Type B pancreatic cell (in vitro differentiated cells): ENCODE results near the gene RBBP8NL. TPM values are rescaled to one million over a fixed set of nuclear protein-coding genes. Genes with fewer than 3 reads are reported as not detected.

ENCODE experiments used
- DNase-seq: peaks from one replicate; pipeline ENCODE4 v3.0.0; 2021; ENCODE audit warnings: mixed read lengths; ENCODE audit not compliant: unreplicated experiment; ENCODE audit errors: extremely low spot score
- H3K27ac Mint-ChIP-seq: 2 replicates; pipeline ENCODE4 v1.8.0; 2021; ENCODE audit warnings: mild to moderate bottlenecking, mixed read lengths
- H3K27me3 Mint-ChIP-seq: 2 replicates; pipeline ENCODE4 v1.8.0; 2021; ENCODE audit warnings: mixed read lengths
- H3K36me3 Mint-ChIP-seq: 2 replicates; pipeline ENCODE4 v1.8.0; 2021; ENCODE audit warnings: mixed read lengths
- H3K4me1 Mint-ChIP-seq: one replicate; pipeline ENCODE4 v1.8.0; 2021; ENCODE audit warnings: mixed read lengths; ENCODE audit not compliant: unreplicated experiment
- H3K4me3 Mint-ChIP-seq: 2 replicates; pipeline ENCODE4 v1.8.0; 2021; ENCODE audit warnings: mild to moderate bottlenecking, mixed read lengths
- H3K9me3 Mint-ChIP-seq: 2 replicates; pipeline ENCODE4 v1.8.0; 2021; ENCODE audit warnings: mixed read lengths
- total RNA-seq: library from RNA; stranded (reverse); gene quantifications from 2 replicates; pipeline ENCODE4 v1.2.1, GENCODE V29; 2021; ENCODE audit warnings: low replicate concordance
- TF ChIP-seq, protein P1 (sequence below): fragments of 200-600 bp; sonication (generic); conservative IDR thresholded peaks from 2 replicates; pipeline ENCODE4 v1.5.0; 2021; ENCODE audit warnings: antibody characterized with exemption, mild to moderate bottlenecking

RBBP8NL gene
- total RNA-seq, 1 donor from 2014 or later = 7.3 TPM

GRCh38 chr20:62446481-62446880, 19.1 kb upstream of the RBBP8NL start:
- H3K27ac Mint-ChIP-seq = peak overlapping the region; percentile 25
- H3K36me3 Mint-ChIP-seq = no peaks in the 10 kb centered on the region
- H3K4me3 Mint-ChIP-seq = no peak overlapping the region
- DNase-seq = no peak
- peaks cover 3% of the 10 kb centered on the region for H3K27me3 Mint-ChIP-seq
- TF ChIP-seq, protein P1, sequence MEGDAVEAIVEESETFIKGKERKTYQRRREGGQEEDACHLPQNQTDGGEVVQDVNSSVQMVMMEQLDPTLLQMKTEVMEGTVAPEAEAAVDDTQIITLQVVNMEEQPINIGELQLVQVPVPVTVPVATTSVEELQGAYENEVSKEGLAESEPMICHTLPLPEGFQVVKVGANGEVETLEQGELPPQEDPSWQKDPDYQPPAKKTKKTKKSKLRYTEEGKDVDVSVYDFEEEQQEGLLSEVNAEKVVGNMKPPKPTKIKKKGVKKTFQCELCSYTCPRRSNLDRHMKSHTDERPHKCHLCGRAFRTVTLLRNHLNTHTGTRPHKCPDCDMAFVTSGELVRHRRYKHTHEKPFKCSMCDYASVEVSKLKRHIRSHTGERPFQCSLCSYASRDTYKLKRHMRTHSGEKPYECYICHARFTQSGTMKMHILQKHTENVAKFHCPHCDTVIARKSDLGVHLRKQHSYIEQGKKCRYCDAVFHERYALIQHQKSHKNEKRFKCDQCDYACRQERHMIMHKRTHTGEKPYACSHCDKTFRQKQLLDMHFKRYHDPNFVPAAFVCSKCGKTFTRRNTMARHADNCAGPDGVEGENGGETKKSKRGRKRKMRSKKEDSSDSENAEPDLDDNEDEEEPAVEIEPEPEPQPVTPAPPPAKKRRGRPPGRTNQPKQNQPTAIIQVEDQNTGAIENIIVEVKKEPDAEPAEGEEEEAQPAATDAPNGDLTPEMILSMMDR = no peak
- H3K4me1 Mint-ChIP-seq = no peaks in the 10 kb centered on the region
- no peaks in the 10 kb centered on the region for H3K9me3 Mint-ChIP-seq

- no peaks in the 10 kb centered on the region for H3K4me1 Mint-ChIP-seq
- TF ChIP-seq, protein P1 = no peak
- no peaks in the 10 kb centered on the region for H3K9me3 Mint-ChIP-seq
- H3K36me3 Mint-ChIP-seq = no peaks in the 10 kb centered on the region
- peaks cover 3% of the 10 kb centered on the region for H3K27me3 Mint-ChIP-seq
- no peak for DNase-seq
- H3K27ac Mint-ChIP-seq = no peak overlapping the region
- H3K4me3 Mint-ChIP-seq = no peak overlapping the region
Observed at GRCh38 chr20:62445553-62446340, 18.4 kb upstream of the RBBP8NL start.

DNA sequence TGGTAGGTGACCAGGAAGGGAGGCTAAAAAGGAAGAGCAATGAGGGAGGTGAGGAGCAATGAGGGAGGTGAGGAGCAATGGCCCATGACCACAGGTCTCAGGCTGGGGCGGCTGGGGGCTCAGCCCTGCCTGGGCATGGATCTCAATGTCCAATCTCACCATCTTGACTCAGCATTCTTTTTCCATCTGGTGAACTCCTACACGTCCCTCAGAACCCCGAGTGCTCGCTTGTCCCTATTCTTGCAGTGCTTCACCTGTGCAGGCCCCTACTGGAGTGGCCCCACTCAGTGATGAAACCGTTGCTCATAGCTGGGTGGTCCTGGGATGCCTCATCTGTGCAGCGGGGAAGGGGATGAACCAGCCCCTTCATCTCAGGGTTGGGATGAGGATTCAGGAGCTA, 16.9 kb upstream of the RBBP8NL start:
- no peak overlapping the region for H3K4me3 Mint-ChIP-seq
- TF ChIP-seq, protein P1 = no peak
- H3K27ac Mint-ChIP-seq = no peak overlapping the region
- no peaks in the 10 kb centered on the region for H3K9me3 Mint-ChIP-seq
- H3K4me1 Mint-ChIP-seq = no peaks in the 10 kb centered on the region
- H3K36me3 Mint-ChIP-seq = no peaks in the 10 kb centered on the region
- no peaks in the 10 kb centered on the region for H3K27me3 Mint-ChIP-seq
- no peak for DNase-seq

- DNase-seq = no peak
- Mint-ChIP-seq H3K4me3 (no peak overlapping the region), H3K4me1 (no peaks in the 10 kb centered on the region), H3K27me3 (no peaks in the 10 kb centered on the region), H3K9me3 (no peaks in the 10 kb centered on the region), H3K36me3 (no peaks in the 10 kb centered on the region), H3K27ac (no peak overlapping the region)
- TF ChIP-seq, protein P1 = no peak
Observed at GRCh38 chr20:62441987-62442539, 14.7 kb upstream of the RBBP8NL start.

DNA sequence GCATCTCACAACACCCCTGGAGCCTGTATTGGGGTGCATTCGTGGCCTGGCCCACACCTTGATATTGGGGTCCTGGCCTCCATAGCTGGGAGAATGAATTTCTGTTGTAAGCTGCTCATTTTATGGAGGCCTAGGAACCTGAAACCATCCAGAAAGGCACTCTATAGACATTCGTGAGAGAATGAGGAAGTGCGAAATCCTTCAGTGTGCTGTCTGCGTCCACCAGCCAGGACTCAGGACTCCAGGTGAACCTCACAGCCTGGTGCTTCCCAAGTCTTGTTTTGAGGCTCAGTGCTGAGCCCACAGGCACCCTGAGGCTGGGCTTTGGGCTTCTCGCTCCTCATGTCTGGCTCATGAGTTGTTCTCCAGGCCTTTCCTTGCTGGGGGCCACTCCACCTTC, 11.9 kb upstream of the RBBP8NL start:
- Mint-ChIP-seq H3K4me1 (peaks cover 8% of the 10 kb centered on the region), H3K27ac (no peak overlapping the region), H3K27me3 (no peaks in the 10 kb centered on the region), H3K36me3 (no peaks in the 10 kb centered on the region), H3K4me3 (no peak overlapping the region), H3K9me3 (no peaks in the 10 kb centered on the region)
- TF ChIP-seq, protein P1 = no peak
- no peak for DNase-seq
